Measurements from ENCODE around the gene FBXO3. TPM values are rescaled to one million over a fixed set of nuclear protein-coding genes. Genes with fewer than 3 reads are reported as not detected.

Gene FBXO3
- total RNA-seq, 1 experiment from 2014 or later, result 22.5 TPM

- CTCF ChIA-PET, result interaction anchor here (0.7 kb wide), 1 partner anchor 609 kb away, joined by 9 read pairs; no protein-coding TSS in a partner anchor
- ATAC-seq (no peak), DNase-seq (no peak)
- no TSS peak for BruUV-seq (replicated peaks)
- H3K79me2 ChIP-seq (ENCODE audit: low read length), result no peaks in the 10 kb centered on the region
- no peak overlapping the region for H3K27ac ChIP-seq (ENCODE audit: low read length)
- H3K27me3 ChIP-seq (ENCODE audit: low read length), result no peaks in the 10 kb centered on the region
- no peaks in the 10 kb centered on the region for H3K36me3 ChIP-seq (ENCODE audit: low read depth, low read length)
- TF ChIP-seq EZH2phosphoT487 (IDR thresholded peaks at IDR 0.05; ENCODE audit: borderline replicate concordance, low read length) (no peak), CTCF (conservative IDR thresholded peaks at IDR 0.05; ENCODE audit: low read depth, low read length) (no peak), EZH2 (IDR thresholded peaks at IDR 0.05; ENCODE audit: low read length, unreplicated experiment) (no peak)
- no peak overlapping the region for H3K4me2 ChIP-seq (ENCODE audit: low read length)
- POLR2A ChIA-PET (ENCODE audit: unreplicated experiment), result no interaction called here
- no peaks in the 10 kb centered on the region for H3K9me2 ChIP-seq (replicated peaks; ENCODE audit: low read length)
- no peaks in the 10 kb centered on the region for H3K4me1 ChIP-seq (ENCODE audit: insufficient read depth, low read length)
- no peaks in the 10 kb centered on the region for H4K20me1 ChIP-seq (ENCODE audit: low read length)
- no peaks in the 10 kb centered on the region for H3F3A ChIP-seq (ENCODE audit: low read length, unreplicated experiment)
- no peak overlapping the region for H3K4me3 ChIP-seq (ENCODE audit: low read length)
- intact Hi-C loops (cut with micrococcal nuclease), result no loop called here
- H3K9me3 ChIP-seq (ENCODE audit: low read length), result no peaks in the 10 kb centered on the region
- H3K9ac ChIP-seq (ENCODE audit: low read length), result no peak overlapping the region
- no peak overlapping the region for H2AFZ ChIP-seq (ENCODE audit: low read length)
Observed at GRCh38 chr11:33785609-33786008, 11.3 kb upstream of the FBXO3 start.

GRCh38 chr11:33779849-33780528 is 5.7 kb upstream of the FBXO3 start:
- Histone ChIP-seq H3K27ac (ENCODE audit: low read length) (no peak overlapping the region), H3K4me1 (ENCODE audit: insufficient read depth, low read length) (peaks cover 11% of the 10 kb centered on the region), H3K9me3 (ENCODE audit: low read length) (no peaks in the 10 kb centered on the region), H2AFZ (ENCODE audit: low read length) (no peak overlapping the region), H4K20me1 (ENCODE audit: low read length) (no peaks in the 10 kb centered on the region), H3K79me2 (ENCODE audit: low read length) (no peaks in the 10 kb centered on the region), H3K9ac (ENCODE audit: low read length) (no peak overlapping the region), H3K36me3 (ENCODE audit: low read depth, low read length) (no peaks in the 10 kb centered on the region), H3K4me2 (ENCODE audit: low read length) (no peak overlapping the region), H3F3A (ENCODE audit: low read length, unreplicated experiment) (no peaks in the 10 kb centered on the region), H3K27me3 (ENCODE audit: low read length) (no peaks in the 10 kb centered on the region), H3K9me2 (replicated peaks; ENCODE audit: low read length) (no peaks in the 10 kb centered on the region), H3K4me3 (ENCODE audit: low read length) (no peak overlapping the region)
- intact Hi-C loops (cut with micrococcal nuclease), result no loop called here
- ChIA-PET CTCF (no interaction called here), POLR2A (ENCODE audit: unreplicated experiment) (no interaction called here)
- no peak for TF ChIP-seq CTCF (conservative IDR thresholded peaks at IDR 0.05; ENCODE audit: low read depth, low read length)
- no peak for TF ChIP-seq EZH2 (IDR thresholded peaks at IDR 0.05; ENCODE audit: low read length, unreplicated experiment)
- TF ChIP-seq EZH2phosphoT487 (IDR thresholded peaks at IDR 0.05; ENCODE audit: borderline replicate concordance, low read length), result no peak
- ATAC-seq (no peak), DNase-seq (no peak)
- BruUV-seq (replicated peaks), result no TSS peak

- Histone ChIP-seq H3K36me3 (ENCODE audit: low read depth, low read length) (no peaks in the 10 kb centered on the region), H3K27me3 (ENCODE audit: low read length) (no peaks in the 10 kb centered on the region), H3K4me3 (ENCODE audit: low read length) (no peak overlapping the region), H3K9ac (ENCODE audit: low read length) (no peak overlapping the region), H3K4me1 (ENCODE audit: insufficient read depth, low read length) (peaks cover 12% of the 10 kb centered on the region), H3K9me2 (replicated peaks; ENCODE audit: low read length) (no peaks in the 10 kb centered on the region), H3F3A (ENCODE audit: low read length, unreplicated experiment) (no peaks in the 10 kb centered on the region), H3K9me3 (ENCODE audit: low read length) (no peaks in the 10 kb centered on the region), H3K4me2 (ENCODE audit: low read length) (no peak overlapping the region), H4K20me1 (ENCODE audit: low read length) (no peaks in the 10 kb centered on the region), H3K79me2 (ENCODE audit: low read length) (peaks cover 6% of the 10 kb centered on the region), H2AFZ (ENCODE audit: low read length) (no peak overlapping the region), H3K27ac (ENCODE audit: low read length) (no peak overlapping the region)
- DNase-seq, result no peak
- ChIA-PET CTCF (no interaction called here), POLR2A (ENCODE audit: unreplicated experiment) (no interaction called here)
- intact Hi-C loops (cut with micrococcal nuclease), result no loop called here
- TF ChIP-seq EZH2 (IDR thresholded peaks at IDR 0.05; ENCODE audit: low read length, unreplicated experiment) (no peak), EZH2phosphoT487 (IDR thresholded peaks at IDR 0.05; ENCODE audit: borderline replicate concordance, low read length) (no peak), CTCF (conservative IDR thresholded peaks at IDR 0.05; ENCODE audit: low read depth, low read length) (no peak)
- ATAC-seq, result no peak
- no TSS peak for BruUV-seq (replicated peaks)
Observed at GRCh38 chr11:33778675-33779074, 4.4 kb upstream of the FBXO3 start.
